Measurements from ENCODE around the gene CDH4. TPM values are rescaled to one million over a fixed set of nuclear protein-coding genes. Genes with fewer than 3 reads are reported as not detected.

CDH4 gene
- total and polyA plus RNA-seq, 2 of the 8 experiments (the other 6 are each of a cell fraction or from before 2014, with no cell fraction given) = 4.3 to 7.9 TPM

- TF ChIP-seq RFX5 (IDR thresholded peaks at IDR 0.05; ENCODE audit: borderline replicate concordance, low read depth, low read length) (no peak), POLR2AphosphoS5 (IDR thresholded peaks at IDR 0.05; ENCODE audit: low read depth, low read length) (no peak), KDM4A (IDR thresholded peaks at IDR 0.05; ENCODE audit: low read depth, low read length, severe bottlenecking) (no peak), TEAD4 (IDR thresholded peaks at IDR 0.05; ENCODE audit: low read depth, low read length) (no peak)
- peaks cover 4% of the 10 kb centered on the region; the same call in 1 of the 2 replicates for H3K23me2 ChIP-seq (ENCODE audit: low read depth, low read length)
- no peak overlapping the region for H2BK120ac ChIP-seq (replicated peaks; ENCODE audit: low read depth, low read length)
- POLR2A ChIA-PET (ENCODE audit: partially characterized antibody) = no interaction called here
- no peak for DNase-seq (ENCODE audit: low read depth in 1 of 2, low spot score in 2 of 2)
- 67% methylated on average over 1 of the region's 1 CpG; no CpG with 5 or more reads in 1 of the 2 experiments for WGBS, 2 experiments (ENCODE audit: extremely low coverage in 1 of 2, insufficient coverage in 1 of 2, insufficient read length in 1 of 2, insufficient replicate concordance in 2 of 2, low coverage in 1 of 2, low lambda C conversion rate in 2 of 2, missing lambda C conversion rate in 1 of 2)
- no peaks in the 10 kb centered on the region for H3K4me1 ChIP-seq (replicated peaks in 1 of 4; ENCODE audit: control insufficient read depth in 3 of 4, insufficient read depth in 4 of 4, low read length in 3 of 4)
- no peak overlapping the region for H4K8ac ChIP-seq (ENCODE audit: extremely low read depth, insufficient read depth, low read length)
- peaks cover 0 to 9% (median 0%) of the 10 kb centered on the region in 4 experiments; a peak in 4 of 7 replicates for H3K27me3 ChIP-seq (replicated peaks in 1 of 4; ENCODE audit: control insufficient read depth in 3 of 4, extremely low read depth in 1 of 4, insufficient read depth in 3 of 4, low read length in 3 of 4)
- CTCF ChIA-PET (ENCODE audit: partially characterized antibody) = interaction anchor here (1.1 to 2.3 kb wide), 7 partner anchors 8 to 142 kb away, joined by 3 to 9 read pairs (median 4); no protein-coding TSS in a partner anchor
- H3K36me3 ChIP-seq (ENCODE audit: control insufficient read depth in 2 of 4, insufficient read depth in 4 of 4, low read length in 3 of 4) = no peaks in the 10 kb centered on the region
- H2BK15ac ChIP-seq (ENCODE audit: low read length) = no peak overlapping the region
- no peak overlapping the region for H2BK20ac ChIP-seq (ENCODE audit: low read length)
- H3K9ac ChIP-seq (replicated peaks in 1 of 4; ENCODE audit: extremely low read depth in 1 of 4, low read depth in 3 of 4, low read length in 3 of 4) = no peak overlapping the region
- no peak overlapping the region for H2AK5ac ChIP-seq (ENCODE audit: low read depth, low read length)
- FAIRE-seq = no peak
- peaks cover under 1 to 4% of the 10 kb centered on the region in 2 experiments for H4K20me1 ChIP-seq (replicated peaks in 1 of 2; ENCODE audit: control insufficient read depth in 1 of 2, insufficient read depth in 2 of 2, low read length in 2 of 2)
- no peak overlapping the region for H2BK5ac ChIP-seq (ENCODE audit: low read depth, low read length)
- H3K14ac ChIP-seq (ENCODE audit: insufficient read length) = no peak overlapping the region
- H3K4me2 ChIP-seq (ENCODE audit: insufficient read depth in 1 of 2, low read depth in 2 of 2, low read length in 2 of 2) = no peak overlapping the region
- H3K23ac ChIP-seq (ENCODE audit: insufficient read length) = no peak overlapping the region
- no peak overlapping the region for H3K56ac ChIP-seq (replicated peaks; ENCODE audit: insufficient read length, low read depth, low read length)
- no peaks in the 10 kb centered on the region for H3K79me1 ChIP-seq (ENCODE audit: low read depth, low read length)
- H3K9me3 ChIP-seq (ENCODE audit: insufficient read depth in 2 of 2, low read depth in 1 of 2, low read length in 1 of 2) = peaks cover 0 to 5% of the 10 kb centered on the region in 2 experiments; a peak in 2 of 4 replicates
- no peak overlapping the region for H4K91ac ChIP-seq (replicated peaks; ENCODE audit: insufficient read length, low read length)
- H2BK12ac ChIP-seq (ENCODE audit: low read depth, low read length) = no peak overlapping the region
- no peak overlapping the region for H3K4ac ChIP-seq (replicated peaks; ENCODE audit: insufficient read length, low read depth, low read length)
- no peak overlapping the region for H3K4me3 ChIP-seq (ENCODE audit: extremely low read depth in 1 of 4, insufficient read depth in 2 of 4, low read depth in 3 of 4, low read length in 4 of 4)
- no peak overlapping the region for H3K27ac ChIP-seq (ENCODE audit: low read depth, low read length)
- H2AFZ ChIP-seq (ENCODE audit: low read length) = no peak overlapping the region
- H3K79me2 ChIP-seq (ENCODE audit: control insufficient read depth in 1 of 2, insufficient read depth in 2 of 2, low read length in 2 of 2) = no peaks in the 10 kb centered on the region
- no peak overlapping the region for H4K5ac ChIP-seq (ENCODE audit: insufficient read length, low read depth, low read length)
- no peak overlapping the region for H3K18ac ChIP-seq (ENCODE audit: extremely low read depth, low read length)
Measured at GRCh38 chr20:61865353-61865752, 613.3 kb downstream of the CDH4 start.

Measured in H1 (cell line).